IMR-90 (cell line): ENCODE results near the gene KIF1A. TPM values are rescaled to one million over a fixed set of nuclear protein-coding genes. Genes with fewer than 3 reads are reported as not detected.

Experiments
- ATAC-seq: fragments of 200-7000 bp; cut with Tn5 transposase; 2 replicates; pipeline ENCODE4 v1.9.1; 2020; ENCODE audit warnings: low read depth, mild to moderate bottlenecking, moderate library complexity
- BruUV-seq: library from RNA; stranded (reverse); fragments of 400-500 nt; replicated peaks from 2 replicates; lab custom pipeline; 2021; lab: Mats Ljungman, UMichigan
- CTCF ChIA-PET: fragments of 300-600 bp; formaldehyde crosslinking; extraction: SDS; loops from one replicate; lab custom pipeline; 2021; ENCODE audit warnings: antibody characterized with exemption; lab: Yijun Ruan, JAX
- POLR2A ChIA-PET: fragments of 300-600 bp; sonication (Branson Sonifier 250); formaldehyde crosslinking; loops from one replicate; lab custom pipeline; 2022; ENCODE audit warnings: antibody characterized with exemption; ENCODE audit not compliant: unreplicated experiment; lab: Charles Lee
- DNase-seq: peaks from one replicate; pipeline ENCODE4 v3.0.0; 2013
- H2AFZ ChIP-seq: replicated peaks from 2 replicates; pipeline ENCODE3; 2013; ENCODE audit warnings: low read length, mild to moderate bottlenecking; ENCODE audit not compliant: poor library complexity
- H2AK5ac ChIP-seq: 2 replicates; pipeline ENCODE4 v1.6.1; 2013; ENCODE audit warnings: low read depth, low read length, inconsistent platforms
- H2AK9ac ChIP-seq: replicated peaks from 2 replicates; pipeline ENCODE3; 2013; ENCODE audit warnings: mild to moderate bottlenecking, low read depth, low read length, moderate library complexity; ENCODE audit not compliant: poor library complexity
- H2BK120ac ChIP-seq: 2 replicates; pipeline ENCODE4 v1.6.1; 2013; ENCODE audit warnings: low read depth, low read length, inconsistent platforms
- H2BK15ac ChIP-seq: 3 replicates; pipeline ENCODE4 v1.6.1; 2013; ENCODE audit warnings: low read depth, low read length, inconsistent platforms
- H2BK20ac ChIP-seq: 2 replicates; pipeline ENCODE4 v1.6.1; 2013; ENCODE audit warnings: low read depth, mild to moderate bottlenecking, inconsistent platforms, low read length, moderate library complexity
- H2BK5ac ChIP-seq: 2 replicates; pipeline ENCODE4 v1.6.1; 2013; ENCODE audit warnings: mild to moderate bottlenecking, low read depth, low read length, inconsistent platforms; ENCODE audit not compliant: poor library complexity, severe bottlenecking
- H3K14ac ChIP-seq: replicated peaks from 2 replicates; pipeline ENCODE4 v1.6.1; 2013; ENCODE audit warnings: low read depth, low read length, inconsistent platforms
- H3K18ac ChIP-seq: 2 replicates; pipeline ENCODE4 v1.6.1; 2013; ENCODE audit warnings: low read depth, low read length, control low read depth
- H3K23ac ChIP-seq: 2 replicates; pipeline ENCODE4 v1.6.1; 2013; ENCODE audit warnings: low read depth, low read length, inconsistent platforms
- H3K27ac ChIP-seq: 2 replicates; pipeline ENCODE4 v1.5.1; 2013; ENCODE audit warnings: mild to moderate bottlenecking, control low read depth, low read length; ENCODE audit not compliant: insufficient read depth
- H3K27me3 ChIP-seq: 2 replicates; pipeline ENCODE4 v1.6.1; 2013; ENCODE audit warnings: low read length; ENCODE audit not compliant: control insufficient read depth, insufficient read depth
- H3K36me3 ChIP-seq: 2 replicates; pipeline ENCODE4 v1.6.1; 2013; ENCODE audit warnings: low read length, mixed read lengths; ENCODE audit not compliant: control insufficient read depth, insufficient read depth
- H3K4ac ChIP-seq: 2 replicates; pipeline ENCODE4 v1.6.1; 2013; ENCODE audit warnings: low read depth, low read length, inconsistent platforms
- H3K4me1 ChIP-seq: 2 replicates; pipeline ENCODE4 v1.6.1; 2013; ENCODE audit warnings: low read length, mixed read lengths; ENCODE audit not compliant: control insufficient read depth, insufficient read depth
- H3K4me2 ChIP-seq: 2 replicates; pipeline ENCODE4 v1.6.1; 2013; ENCODE audit warnings: low read depth, mild to moderate bottlenecking, control low read depth, low read length, moderate library complexity
- H3K4me3 ChIP-seq: 2 replicates; pipeline ENCODE4 v1.5.1; 2013; ENCODE audit warnings: low read depth, mild to moderate bottlenecking, control low read depth, low read length, moderate library complexity; ENCODE audit not compliant: insufficient read depth
- H3K56ac ChIP-seq: 2 replicates; pipeline ENCODE4 v1.6.1; 2013; ENCODE audit warnings: low read length, inconsistent platforms; ENCODE audit not compliant: insufficient read depth; ENCODE audit errors: extremely low read depth
- H3K79me1 ChIP-seq, 2 experiments: 2 replicates each; pipeline ENCODE4 v1.6.1; 2013; ENCODE audit warnings: low read length in 2 of 2, inconsistent platforms in 1 of 2, low read depth in 1 of 2
- H3K9ac ChIP-seq: 2 replicates; pipeline ENCODE4 v1.6.1; 2013; ENCODE audit warnings: low read depth, low read length, control low read depth
- H3K9me1 ChIP-seq: 2 replicates; pipeline ENCODE4 v1.6.1; 2013; ENCODE audit warnings: low read length, inconsistent platforms; ENCODE audit not compliant: insufficient read depth
- H3K9me3 ChIP-seq: 2 replicates; pipeline ENCODE4 v1.6.1; 2013; ENCODE audit warnings: low read length; ENCODE audit not compliant: control insufficient read depth, insufficient read depth
- H4K20me1 ChIP-seq: 2 replicates; pipeline ENCODE4 v1.6.1; 2013; ENCODE audit warnings: low read length, inconsistent platforms; ENCODE audit not compliant: insufficient read depth
- H4K5ac ChIP-seq: 2 replicates; pipeline ENCODE4 v1.6.1; 2013; ENCODE audit warnings: mild to moderate bottlenecking, low read depth, low read length, control low read depth
- H4K8ac ChIP-seq, 2 experiments: 2 replicates each; pipeline ENCODE4 v1.6.1; 2013; ENCODE audit warnings: low read depth in 2 of 2, low read length in 2 of 2, control low read depth in 1 of 2, inconsistent platforms in 1 of 2
- H4K91ac ChIP-seq: 2 replicates; pipeline ENCODE4 v1.6.1; 2013; ENCODE audit warnings: low read depth, low read length, inconsistent platforms; ENCODE audit not compliant: insufficient read depth
- CEBPB ChIP-seq: IDR thresholded peaks from 2 replicates; pipeline ENCODE4 v1.6.1; 2012; ENCODE audit warnings: low read depth, low read length, improper control_type of control experiment
- CHD1 ChIP-seq: IDR thresholded peaks from 2 replicates; pipeline ENCODE4 v1.6.1; 2012; ENCODE audit warnings: low read depth, low read length, improper control_type of control experiment
- MAFK ChIP-seq: IDR thresholded peaks from 2 replicates; pipeline ENCODE4 v1.6.1; 2012; ENCODE audit warnings: low read depth, low read length, improper control_type of control experiment
- MXI1 ChIP-seq: IDR thresholded peaks from 2 replicates; pipeline ENCODE4 v1.6.1; 2012; ENCODE audit warnings: low read depth, mild to moderate bottlenecking, low read length, moderate library complexity, borderline replicate concordance
- RFX5 ChIP-seq: IDR thresholded peaks from 2 replicates; pipeline ENCODE4 v1.8.0; 2012; ENCODE audit warnings: low read depth, mild to moderate bottlenecking, low read length, moderate library complexity
- SMC3 ChIP-seq: fragments of 150-350 bp; IDR thresholded peaks from 2 replicates; pipeline ENCODE4 v1.6.1; 2016; ENCODE audit warnings: low read depth, mild to moderate bottlenecking, antibody characterized with exemption, low read length, moderate library complexity
- WGBS, 2 experiments: methylation state at CpG; one replicate each; pipeline versions ENCODE4 v1.1.5 to v1.1.7; 2013; ENCODE audit warnings: missing lambda C conversion rate in 2 of 2; ENCODE audit not compliant: insufficient read length in 1 of 2; ENCODE audit errors: extremely low coverage in 2 of 2; 5-methylcytosine and 5-hydroxymethylcytosine counted together
- dilution Hi-C: fragments of 300-500 bp; cut with HindIII; formaldehyde crosslinking; loops from one replicate; pipeline ENCODE4 v1.14.3; 2018; ENCODE audit warnings: low sequenced_read_pairs; ENCODE audit not compliant: unreplicated experiment
- in situ Hi-C: fragments of 300-500 bp; cut with MboI; formaldehyde crosslinking; loops from 3 replicates; pipeline ENCODE4 v1.14.3; 2019; ENCODE audit warnings: low sequenced_read_pairs, inconsistent platforms, mixed read lengths
- intact Hi-C: fragments of 100-400 bp; cut with micrococcal nuclease; formaldehyde crosslinking; loops from 2 replicates; pipeline ENCODE4 v1.10.0; 2022
- polyA plus RNA-seq, 3 experiments: library from polyadenylated mRNA; depleted of rRNA; stranded (reverse); fragments of >200 nt; gene quantifications; 2 replicates each; pipeline ENCODE4 v1.2.3, GENCODE V29; 2012; ENCODE audit warnings: low replicate concordance in 1 of 3
- total RNA-seq: library from RNA; depleted of rRNA; stranded (reverse); fragments of >200 nt; gene quantifications from 2 replicates; pipeline ENCODE4 v1.2.3, GENCODE V29; 2012

The KIF1A gene
- total and polyA plus RNA-seq, 2 of the 4 experiments (the other 2 are of a cell fraction) = under 0.01 TPM; not detected in 1

DNA sequence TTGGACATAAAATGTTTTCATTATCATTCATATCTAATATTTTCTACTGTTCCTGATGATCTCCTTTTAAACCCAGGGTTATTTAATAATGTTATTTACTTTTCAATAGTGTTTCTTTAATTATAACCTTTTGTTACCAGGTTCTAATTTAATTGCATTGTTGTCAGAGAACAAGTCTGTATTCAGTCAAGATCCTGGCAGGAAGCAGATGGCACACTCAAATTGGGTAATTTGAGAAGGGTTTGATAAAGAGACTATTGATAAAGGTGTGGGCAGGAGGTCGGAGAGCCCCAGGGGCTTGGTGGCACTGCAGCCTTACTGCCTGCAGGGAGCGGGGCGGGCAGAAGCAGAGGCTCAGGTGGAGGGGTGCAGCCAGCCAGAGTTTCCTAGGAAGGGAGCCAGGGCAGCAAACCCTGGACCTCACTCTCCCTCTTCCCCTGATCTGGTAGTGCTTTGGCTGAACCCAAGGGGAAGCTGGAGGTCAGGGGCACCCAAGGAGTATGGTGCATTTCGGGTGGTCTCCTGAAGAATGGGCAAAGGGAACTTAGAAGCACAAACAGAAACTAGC, 2.3 kb upstream of the KIF1A start:
- Histone ChIP-seq H3K4me3 (no peak overlapping the region), H3K4ac (no peak overlapping the region), H3K27ac (no peak overlapping the region), H2AFZ (no peak overlapping the region), H3K27me3 (peaks cover 72% of the 10 kb centered on the region), H3K9me3 (peaks cover 11% of the 10 kb centered on the region), H2BK120ac (no peak overlapping the region), H4K20me1 (no peaks in the 10 kb centered on the region), H3K9ac (no peak overlapping the region), H3K4me1 (no peaks in the 10 kb centered on the region), H3K79me1 (no peaks in the 10 kb centered on the region), H4K91ac (no peak overlapping the region), H4K8ac (no peak overlapping the region), H2AK9ac (no peak overlapping the region), H3K56ac (no peak overlapping the region), H3K36me3 (no peaks in the 10 kb centered on the region), H4K5ac (no peak overlapping the region), H3K9me1 (no peaks in the 10 kb centered on the region), H3K23ac (no peak overlapping the region), H2BK5ac (no peak overlapping the region), H2AK5ac (no peak overlapping the region), H3K18ac (no peak overlapping the region), H3K4me2 (no peak overlapping the region), H2BK15ac (no peak overlapping the region), H3K14ac (no peak overlapping the region), H2BK20ac (no peak overlapping the region)
- ATAC-seq = no peak
- WGBS, 2 experiments = no CpG with 5 or more reads among the region's 4 CpGs
- intact Hi-C loops = no loop called here
- TF ChIP-seq MAFK (no peak), CEBPB (no peak), RFX5 (no peak), MXI1 (no peak), CHD1 (no peak), SMC3 (no peak)
- ChIA-PET CTCF (no interaction called here), POLR2A (no interaction called here)
- dilution Hi-C loops = no loop called here
- no TSS peak for BruUV-seq
- in situ Hi-C loops = no loop called here
- DNase-seq = no peak
